Mesenchymal stem cell (in vitro differentiated cells and primary cell): Measurements from ENCODE around the gene ARHGAP4.

Experiments
- DNase-seq: peaks from one replicate; pipeline ENCODE4 v3.0.0-alpha.2; 2013
- H2AFZ ChIP-seq: one replicate; pipeline ENCODE4 v1.6.1; 2013; ENCODE audit warnings: low read depth, mild to moderate bottlenecking, control low read depth, inconsistent platforms, low read length, moderate library complexity
- H2AK5ac ChIP-seq: 2 replicates; pipeline ENCODE4 v1.6.1; 2013; ENCODE audit warnings: low read length, moderate library complexity, mild to moderate bottlenecking, inconsistent platforms; ENCODE audit not compliant: severe bottlenecking
- H2BK120ac ChIP-seq: one replicate; pipeline ENCODE4 v1.6.1; 2013; ENCODE audit warnings: low read depth, mild to moderate bottlenecking, inconsistent platforms, low read length, moderate library complexity
- H2BK12ac ChIP-seq, 2 experiments: one replicate each; pipeline ENCODE4 v1.6.1; 2013; ENCODE audit warnings: inconsistent platforms in 2 of 2, low read length in 2 of 2, mild to moderate bottlenecking in 2 of 2, moderate library complexity in 2 of 2, control low read depth in 1 of 2
- H2BK15ac ChIP-seq: one replicate; pipeline ENCODE4 v1.6.1; 2013; ENCODE audit warnings: mild to moderate bottlenecking, low read depth, inconsistent platforms; ENCODE audit not compliant: poor library complexity, severe bottlenecking
- H2BK5ac ChIP-seq: 2 replicates; pipeline ENCODE4 v1.6.1; 2013; ENCODE audit warnings: low read depth, mild to moderate bottlenecking, low read length, control low read depth, inconsistent platforms; ENCODE audit not compliant: poor library complexity, severe bottlenecking
- H3K14ac ChIP-seq, 2 experiments: one replicate each; pipeline ENCODE4 v1.6.1; 2013; ENCODE audit warnings: inconsistent platforms in 2 of 2, low read length in 2 of 2, control low read depth in 1 of 2, mild to moderate bottlenecking in 1 of 2, moderate library complexity in 1 of 2
- H3K18ac ChIP-seq, 2 experiments: one replicate each; pipeline ENCODE4 v1.6.1; 2013; ENCODE audit warnings: inconsistent platforms in 2 of 2, low read length in 2 of 2, control low read depth in 1 of 2, low read depth in 1 of 2, mild to moderate bottlenecking in 1 of 2
- H3K23ac ChIP-seq, 2 experiments: one replicate each; pipeline ENCODE4 v1.6.1; 2013; ENCODE audit warnings: inconsistent platforms in 2 of 2, low read length in 2 of 2, mild to moderate bottlenecking in 2 of 2, moderate library complexity in 2 of 2, control low read depth in 1 of 2
- H3K27ac ChIP-seq: 2 replicates; pipeline ENCODE4 v1.5.1; 2013; ENCODE audit warnings: mild to moderate bottlenecking, moderate library complexity, low read length, control low read depth, inconsistent platforms; ENCODE audit not compliant: poor library complexity, severe bottlenecking
- H3K27me3 ChIP-seq, 2 experiments: 2 replicates each; pipeline versions ENCODE4 v1.6.1 to v1.7.0; 2013; ENCODE audit warnings: low read length in 2 of 2, mild to moderate bottlenecking in 2 of 2, moderate library complexity in 2 of 2, control low read depth in 1 of 2, inconsistent platforms in 1 of 2; ENCODE audit not compliant: control insufficient read depth in 1 of 2, insufficient read depth in 1 of 2
- H3K36me3 ChIP-seq, 2 experiments: 2 replicates each; pipeline versions ENCODE4 v1.6.1 to v1.7.0; 2013; ENCODE audit warnings: low read length in 2 of 2, control low read depth in 1 of 2, inconsistent platforms in 1 of 2, low read depth in 1 of 2, mild to moderate bottlenecking in 1 of 2; ENCODE audit not compliant: insufficient read depth in 2 of 2, control insufficient read depth in 1 of 2
- H3K4ac ChIP-seq, 2 experiments: one replicate each; pipeline ENCODE4 v1.6.1; 2013; ENCODE audit warnings: inconsistent platforms in 2 of 2, low read length in 2 of 2, mild to moderate bottlenecking in 2 of 2, moderate library complexity in 2 of 2, control low read depth in 1 of 2, low read depth in 1 of 2
- H3K4me1 ChIP-seq: 2 replicates; pipeline ENCODE4 v1.6.1; 2013; ENCODE audit warnings: low read depth, low read length, control low read depth; ENCODE audit not compliant: control insufficient read depth, insufficient read depth
- H3K4me2 ChIP-seq: 2 replicates; pipeline ENCODE4 v1.6.1; 2013; ENCODE audit warnings: low read length, mild to moderate bottlenecking, inconsistent platforms; ENCODE audit not compliant: poor library complexity, severe bottlenecking
- H3K4me3 ChIP-seq, 2 experiments: 2 replicates each; pipeline versions ENCODE4 v1.5.1 to v1.7.0; 2013; ENCODE audit warnings: low read length in 2 of 2, mild to moderate bottlenecking in 2 of 2, control low read depth in 1 of 2, low read depth in 1 of 2; ENCODE audit not compliant: insufficient read depth in 1 of 2
- H3K79me1 ChIP-seq: replicated peaks from 2 replicates; pipeline ENCODE4 v1.6.1; 2013; ENCODE audit warnings: mild to moderate bottlenecking, control low read depth, low read length, inconsistent platforms; ENCODE audit not compliant: poor library complexity, severe bottlenecking
- H3K9ac ChIP-seq: 2 replicates; pipeline ENCODE4 v1.7.0; 2013; ENCODE audit warnings: mild to moderate bottlenecking, low read length, moderate library complexity
- H3K9me3 ChIP-seq: 2 replicates; pipeline ENCODE4 v1.7.0; 2013; ENCODE audit warnings: mild to moderate bottlenecking, low read length; ENCODE audit not compliant: control insufficient read depth
- H4K8ac ChIP-seq: one replicate; pipeline ENCODE4 v1.6.1; 2013; ENCODE audit warnings: inconsistent platforms, mild to moderate bottlenecking, low read length, moderate library complexity
- H4K91ac ChIP-seq: one replicate; pipeline ENCODE4 v1.6.1; 2013; ENCODE audit warnings: mild to moderate bottlenecking, low read length, inconsistent platforms
- WGBS: methylation state at CpG from one replicate; pipeline ENCODE4 v1.1.7; 2013; ENCODE audit warnings: mixed read lengths; 5-methylcytosine and 5-hydroxymethylcytosine counted together

Gene ARHGAP4

GRCh38 chrX:153971124-153971449, 45.0 kb upstream of the ARHGAP4 start:
- Histone ChIP-seq H2AFZ (no peak overlapping the region), H3K4me3 (peak overlapping the region; percentile 87 to 99), H3K36me3 (peaks cover 0 to 21% of the 10 kb centered on the region in 2 experiments), H3K18ac (peak overlapping the region; percentile 73 to 94), H3K23ac (peak overlapping the region in 1 of 2 experiments; percentile 52), H4K91ac (peak overlapping the region; percentile 99), H2AK5ac (no peak overlapping the region), H2BK15ac (peak overlapping the region; percentile 7), H3K4me2 (no peak overlapping the region), H3K14ac (peak overlapping the region in 1 of 2 experiments; percentile 87), H4K8ac (peak overlapping the region; percentile 94), H3K27ac (peak overlapping the region; percentile 99), H3K4me1 (peaks cover 37% of the 10 kb centered on the region), H3K9ac (peak overlapping the region; percentile 98), H2BK120ac (peak overlapping the region; percentile 71), H3K79me1 (no peaks in the 10 kb centered on the region), H3K4ac (peak overlapping the region; percentile 97 to 100), H3K27me3 (no peaks in the 10 kb centered on the region), H3K9me3 (no peaks in the 10 kb centered on the region), H2BK5ac (peak overlapping the region; percentile 92), H2BK12ac (peak overlapping the region in 1 of 2 experiments; percentile 57)
- 2% methylated on average over 13 of the region's 34 CpGs for WGBS
- DNase-seq = peak; percentile 92

GRCh38 chrX:153970357-153971123, 44.5 kb upstream of the ARHGAP4 start:
- Histone ChIP-seq H4K91ac (peak overlapping the region; percentile 89), H3K4me1 (peaks cover 41% of the 10 kb centered on the region), H2BK12ac (no peak overlapping the region), H3K27ac (peak overlapping the region; percentile 92), H3K14ac (no peak overlapping the region), H3K23ac (no peak overlapping the region), H3K4ac (peak overlapping the region; percentile 22 to 100), H3K36me3 (peaks cover 0 to 21% of the 10 kb centered on the region in 2 experiments), H2AK5ac (peak overlapping the region; percentile 78), H2BK15ac (peak overlapping the region; percentile 69), H3K9me3 (no peaks in the 10 kb centered on the region), H4K8ac (peak overlapping the region; percentile 64), H3K4me2 (peak overlapping the region; percentile 81), H3K27me3 (no peaks in the 10 kb centered on the region), H3K9ac (peak overlapping the region; percentile 98), H2AFZ (no peak overlapping the region), H3K18ac (peak overlapping the region; percentile 76 to 94), H3K79me1 (no peaks in the 10 kb centered on the region), H3K4me3 (peak overlapping the region; percentile 87 to 99), H2BK5ac (peak overlapping the region; percentile 88), H2BK120ac (peak overlapping the region; percentile 73)
- WGBS = 0% methylated on average over 10 of the region's 49 CpGs
- peak; percentile 79 for DNase-seq

GRCh38 chrX:153969904-153970356, 43.9 kb upstream of the ARHGAP4 start:
- Histone ChIP-seq H2BK15ac (no peak overlapping the region), H3K27me3 (no peaks in the 10 kb centered on the region), H2AK5ac (no peak overlapping the region), H3K14ac (no peak overlapping the region), H3K4me2 (peak overlapping the region; percentile 81), H4K91ac (no peak overlapping the region), H3K36me3 (peaks cover 0 to 26% of the 10 kb centered on the region in 2 experiments), H4K8ac (no peak overlapping the region), H3K27ac (peak overlapping the region; percentile 82), H2BK12ac (no peak overlapping the region), H2BK120ac (no peak overlapping the region), H2BK5ac (no peak overlapping the region), H3K79me1 (no peaks in the 10 kb centered on the region), H3K9me3 (no peaks in the 10 kb centered on the region), H2AFZ (no peak overlapping the region), H3K4me1 (peaks cover 43% of the 10 kb centered on the region), H3K9ac (peak overlapping the region; percentile 87), H3K4ac (peak overlapping the region in 1 of 2 experiments; percentile 16), H3K23ac (no peak overlapping the region), H3K4me3 (peak overlapping the region; percentile 87 to 99), H3K18ac (peak overlapping the region in 1 of 2 experiments; percentile 76)
- DNase-seq = peak; percentile 53
- 0% methylated on average over 2 of the region's 26 CpGs for WGBS

- H3K36me3 ChIP-seq = peaks cover 0 to 29% of the 10 kb centered on the region in 2 experiments
- WGBS = 2% methylated on average over 21 of the region's 25 CpGs
- H3K9ac ChIP-seq = peak overlapping the region; percentile 87
- peaks cover 0 to 3% of the 10 kb centered on the region in 2 experiments for H3K27me3 ChIP-seq
- no peak overlapping the region for H2BK120ac ChIP-seq
- no peak overlapping the region for H4K91ac ChIP-seq
- H2BK12ac ChIP-seq = no peak overlapping the region
- H3K4me2 ChIP-seq = peak overlapping the region; percentile 81
- no peak overlapping the region for H2BK5ac ChIP-seq
- H2BK15ac ChIP-seq = no peak overlapping the region
- no peak overlapping the region for H3K23ac ChIP-seq
- DNase-seq = no peak
- H3K14ac ChIP-seq = peak overlapping the region in 1 of 2 experiments; percentile 32
- no peaks in the 10 kb centered on the region for H3K9me3 ChIP-seq
- peak overlapping the region; percentile 82 for H3K27ac ChIP-seq
- H4K8ac ChIP-seq = no peak overlapping the region
- no peaks in the 10 kb centered on the region for H3K79me1 ChIP-seq
- H3K4me1 ChIP-seq = peaks cover 39% of the 10 kb centered on the region
- H3K4me3 ChIP-seq = peak overlapping the region; percentile 87 to 99
- H2AFZ ChIP-seq = no peak overlapping the region
- peak overlapping the region in 1 of 2 experiments; percentile 58 for H3K4ac ChIP-seq
- no peak overlapping the region for H3K18ac ChIP-seq
- H2AK5ac ChIP-seq = no peak overlapping the region
Observed at GRCh38 chrX:153969125-153969903, 43.2 kb upstream of the ARHGAP4 start.
